ENCODE measurements around the gene HOXC5.

HOXC5 gene

DNA sequence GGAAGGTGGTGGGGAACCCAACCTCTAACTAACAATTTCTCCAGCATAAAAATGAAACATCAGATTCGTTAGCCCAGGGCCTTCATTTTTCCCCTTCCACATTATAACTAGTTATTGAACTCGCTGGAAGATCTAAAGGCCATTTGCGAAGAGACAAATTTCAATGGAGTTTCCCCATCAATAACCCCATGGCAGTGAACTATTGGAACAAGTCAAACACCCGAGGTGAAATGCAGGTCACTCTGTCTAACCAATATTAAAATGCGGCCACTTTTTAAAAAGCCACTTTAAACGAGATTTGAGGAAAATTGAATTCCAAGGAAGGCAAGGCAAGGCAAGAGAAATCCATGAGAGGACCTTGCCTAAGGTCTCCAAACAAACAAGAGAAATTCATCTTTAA lies 16.3 kb downstream of the HOXC5 start:
- no peak for DNase-seq

DNA sequence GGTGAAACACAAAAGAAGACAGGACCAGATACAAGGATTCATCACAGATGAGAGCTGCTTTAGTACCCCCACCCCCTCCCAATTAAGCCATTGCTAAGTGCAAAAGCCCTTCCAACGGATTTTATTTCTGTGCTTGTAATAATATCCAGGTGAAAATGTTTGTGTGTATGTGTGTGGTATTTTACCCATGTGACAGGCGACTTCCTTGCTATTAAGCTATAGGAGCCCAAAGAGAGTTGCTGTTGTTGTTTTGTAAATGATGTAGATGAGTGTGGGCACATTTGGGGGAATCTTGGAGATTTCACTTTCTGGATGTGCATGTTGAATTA lies 17.6 kb downstream of the HOXC5 start:
- no peak for DNase-seq

DNA sequence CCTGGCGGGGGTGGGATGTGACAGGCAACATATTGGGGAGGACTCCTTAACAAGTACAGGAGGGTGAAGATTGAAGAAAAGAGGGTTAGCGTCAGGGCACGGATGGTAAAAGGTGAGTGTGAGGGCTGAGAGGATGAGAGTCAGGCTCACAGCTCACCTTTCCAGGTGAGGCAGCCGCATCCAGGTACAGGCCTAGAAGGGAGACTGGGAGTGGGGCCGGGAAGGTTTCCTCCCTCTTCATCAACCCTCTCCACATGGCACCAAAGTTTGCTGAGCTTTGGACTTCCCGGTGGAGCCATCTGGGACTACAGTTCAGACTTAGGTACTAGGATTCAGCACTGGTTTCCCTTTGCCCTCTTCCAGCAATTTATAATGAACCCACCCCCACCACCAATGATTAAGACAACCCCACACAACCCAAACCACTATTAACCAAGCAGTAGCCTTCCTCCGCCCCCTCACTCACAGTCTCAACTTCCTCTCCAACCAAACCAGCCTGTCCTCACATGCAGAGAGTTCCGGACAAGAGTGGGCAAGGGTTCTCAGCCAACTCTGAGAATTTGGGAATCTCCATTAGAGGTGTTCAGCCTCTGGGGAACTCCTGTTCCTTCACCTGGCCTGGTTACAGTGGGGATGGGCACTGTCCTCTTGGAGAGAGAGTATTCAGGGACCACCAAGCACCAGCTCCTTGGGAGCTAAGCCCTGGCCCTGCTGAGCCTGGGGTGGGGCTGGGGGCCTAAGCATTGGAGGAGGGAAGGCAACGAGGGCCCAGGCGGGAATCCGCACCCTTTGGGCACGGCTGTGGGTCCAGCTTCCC lies 18.4 kb downstream of the HOXC5 start:
- DNase-seq = no peak

DNA sequence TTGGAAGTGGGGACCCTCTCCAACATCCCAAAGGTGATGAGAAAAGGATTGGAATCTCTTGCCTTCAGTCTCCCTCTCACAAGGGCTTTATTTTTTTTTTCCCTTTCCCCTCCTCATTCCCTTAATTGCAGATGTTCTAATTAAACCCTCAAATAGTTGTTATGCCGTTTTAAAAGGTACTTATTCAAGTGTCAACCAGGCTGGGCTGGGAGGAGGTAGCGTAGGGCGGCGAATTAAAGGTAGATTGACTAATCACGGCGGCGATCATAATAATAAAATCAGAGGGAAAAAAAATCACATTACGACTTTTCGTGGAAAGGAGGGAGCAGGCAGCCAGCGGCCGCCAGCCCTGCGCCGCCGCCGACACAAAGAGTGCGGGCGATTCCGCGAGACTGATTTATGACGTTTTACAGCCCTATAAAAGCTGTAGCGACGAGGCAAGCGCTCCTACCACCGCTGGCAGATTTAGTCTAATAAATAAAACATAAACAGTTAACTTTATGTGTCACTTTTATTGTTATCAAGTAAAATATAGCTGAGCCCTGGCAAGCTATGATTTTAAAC lies 19.1 kb downstream of the HOXC5 start:
- DNase-seq = no peak

DNA sequence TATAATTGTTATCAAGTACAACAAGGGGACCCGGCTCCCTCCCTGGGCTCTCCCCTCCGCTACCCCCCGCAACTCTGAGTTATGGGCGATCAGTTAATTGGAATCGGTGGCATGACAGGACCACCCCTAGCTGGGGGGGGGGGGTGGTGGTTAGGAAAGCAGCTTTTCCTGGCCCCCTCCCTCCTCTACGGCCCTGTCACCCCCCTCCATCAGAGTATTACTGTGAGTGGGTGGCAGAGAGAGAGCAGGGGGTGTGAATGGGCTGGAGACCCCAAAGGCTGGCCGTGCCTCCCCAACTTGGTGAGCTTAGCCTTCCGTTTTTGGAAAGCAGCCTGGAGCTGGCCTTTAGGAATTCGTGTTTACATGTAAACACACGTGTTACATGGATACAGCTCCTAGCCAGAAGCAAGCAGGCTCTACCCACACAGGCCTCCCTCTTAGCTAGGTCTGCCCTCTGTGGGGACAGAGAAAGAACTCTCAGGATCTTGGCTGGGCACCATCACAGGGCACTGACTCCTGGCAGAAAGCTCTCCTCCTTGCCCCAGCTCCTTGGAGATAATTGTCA lies 19.7 kb downstream of the HOXC5 start:
- DNase-seq = no peak

DNA sequence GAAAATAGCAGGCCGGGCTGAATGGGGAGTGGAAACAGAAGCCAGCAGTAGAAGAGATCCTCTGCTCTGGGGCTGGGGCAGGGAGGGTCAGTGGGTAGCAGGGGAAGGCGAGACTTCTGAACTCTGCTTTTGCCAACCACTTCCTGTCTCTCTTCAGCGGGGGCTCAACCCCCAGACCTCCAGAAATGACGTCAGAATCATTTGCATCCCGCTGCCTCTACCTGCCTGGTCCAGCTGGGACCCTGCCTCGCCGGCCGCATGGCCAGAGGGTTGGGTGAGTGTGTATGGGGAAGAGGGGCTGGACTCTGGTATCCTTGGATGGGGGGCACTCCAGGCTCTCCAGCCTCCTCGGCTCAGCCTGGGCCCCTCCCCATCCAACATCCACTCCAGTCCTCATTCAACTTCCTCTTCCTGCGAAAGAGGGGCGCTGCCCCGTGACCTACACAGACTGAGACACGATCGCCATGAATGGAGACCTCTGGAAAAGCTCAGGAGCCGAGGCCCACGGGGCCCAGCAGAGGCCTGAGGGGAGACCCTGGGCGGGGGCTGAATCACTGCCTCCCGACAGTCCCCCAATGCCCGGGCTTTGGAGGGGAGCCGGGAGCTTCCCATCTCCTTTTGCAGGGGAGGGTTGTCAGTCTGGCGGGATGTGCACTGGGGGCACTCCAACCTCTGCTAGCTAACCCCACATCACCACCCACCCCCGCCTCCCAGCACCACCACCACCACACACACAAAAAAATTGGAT lies 20.3 kb downstream of the HOXC5 start:
- no peak for DNase-seq

DNA sequence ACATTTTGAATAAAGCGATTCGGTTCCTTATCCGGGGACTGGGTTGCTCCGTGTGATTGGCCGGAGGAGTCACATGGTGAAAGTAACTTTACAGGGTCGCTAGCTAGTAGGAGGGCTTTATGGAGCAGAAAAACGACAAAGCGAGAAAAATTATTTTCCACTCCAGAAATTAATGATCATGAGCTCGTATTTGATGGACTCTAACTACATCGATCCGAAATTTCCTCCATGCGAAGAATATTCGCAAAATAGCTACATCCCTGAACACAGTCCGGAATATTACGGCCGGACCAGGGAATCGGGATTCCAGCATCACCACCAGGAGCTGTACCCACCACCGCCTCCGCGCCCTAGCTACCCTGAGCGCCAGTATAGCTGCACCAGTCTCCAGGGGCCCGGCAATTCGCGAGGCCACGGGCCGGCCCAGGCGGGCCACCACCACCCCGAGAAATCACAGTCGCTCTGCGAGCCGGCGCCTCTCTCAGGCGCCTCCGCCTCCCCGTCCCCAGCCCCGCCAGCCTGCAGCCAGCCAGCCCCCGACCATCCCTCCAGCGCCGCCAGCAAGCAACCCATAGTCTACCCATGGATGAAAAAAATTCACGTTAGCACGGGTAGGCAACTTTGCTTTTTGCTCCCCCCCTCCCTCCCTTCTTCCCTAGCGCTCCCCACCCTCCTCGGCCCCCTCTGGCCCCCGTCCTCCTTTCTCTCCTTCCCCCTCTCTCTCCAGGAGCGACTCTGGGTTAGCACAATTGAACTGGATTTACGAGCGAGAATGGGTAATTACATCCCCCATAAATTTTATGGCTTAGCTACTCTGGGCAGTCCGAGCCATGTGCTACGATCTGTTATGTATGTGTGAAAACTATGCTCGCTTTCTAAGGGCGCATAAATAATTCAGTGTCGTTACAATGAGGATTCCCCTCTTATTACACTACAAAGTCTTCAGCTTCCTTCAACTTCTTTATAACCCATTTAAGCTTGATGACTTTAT lies 21.2 kb downstream of the HOXC5 start, which contains the start of gene HOXC4:
TSS of gene HOXC4 (plus strand) at position 85 of the 991 bp plus-strand sequence. CDS start at position 173, 88 bp downstream.
- no peak for DNase-seq

DNA sequence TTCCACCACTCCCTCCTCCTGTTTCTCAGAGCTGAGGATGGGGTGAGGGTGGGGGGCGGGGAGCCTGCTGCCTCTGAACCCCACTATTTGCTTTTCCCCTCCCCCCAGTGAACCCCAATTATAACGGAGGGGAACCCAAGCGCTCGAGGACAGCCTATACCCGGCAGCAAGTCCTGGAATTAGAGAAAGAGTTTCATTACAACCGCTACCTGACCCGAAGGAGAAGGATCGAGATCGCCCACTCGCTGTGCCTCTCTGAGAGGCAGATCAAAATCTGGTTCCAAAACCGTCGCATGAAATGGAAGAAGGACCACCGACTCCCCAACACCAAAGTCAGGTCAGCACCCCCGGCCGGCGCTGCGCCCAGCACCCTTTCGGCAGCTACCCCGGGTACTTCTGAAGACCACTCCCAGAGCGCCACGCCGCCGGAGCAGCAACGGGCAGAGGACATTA lies 21.9 kb downstream of the HOXC5 start:
- DNase-seq = no peak

DNA sequence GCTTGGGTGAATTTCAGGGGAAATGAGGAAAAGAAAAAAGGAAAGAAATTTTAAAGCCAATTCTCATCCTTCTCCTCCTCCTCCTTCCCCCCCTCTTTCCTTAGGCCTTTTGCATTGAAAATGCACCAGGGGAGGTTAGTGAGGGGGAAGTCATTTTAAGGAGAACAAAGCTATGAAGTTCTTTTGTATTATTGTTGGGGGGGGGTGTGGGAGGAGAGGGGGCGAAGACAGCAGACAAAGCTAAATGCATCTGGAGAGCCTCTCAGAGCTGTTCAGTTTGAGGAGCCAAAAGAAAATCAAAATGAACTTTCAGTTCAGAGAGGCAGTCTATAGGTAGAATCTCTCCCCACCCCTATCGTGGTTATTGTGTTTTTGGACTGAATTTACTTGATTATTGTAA lies 22.7 kb downstream of the HOXC5 start:
- DNase-seq = no peak

DNA sequence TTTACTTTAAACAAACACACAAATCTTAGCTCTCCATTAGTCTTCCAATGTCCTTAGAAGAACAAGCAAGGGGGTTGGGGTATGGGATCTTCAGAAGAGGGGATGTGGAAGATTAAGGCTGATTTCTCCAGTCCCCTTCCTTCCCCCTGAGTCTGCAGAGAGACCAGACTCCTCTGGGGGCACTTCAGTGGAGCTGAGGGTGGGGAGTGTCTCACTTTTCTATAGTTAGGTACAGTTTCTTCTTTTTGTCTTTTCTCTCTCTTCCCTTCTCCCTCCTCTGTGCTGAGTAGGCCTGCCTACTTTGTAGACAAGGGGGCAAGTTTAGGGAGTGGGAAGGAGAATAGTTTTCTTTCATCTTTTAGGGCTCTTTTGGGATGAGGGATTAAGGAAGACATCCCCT lies 23.3 kb downstream of the HOXC5 start:
- no peak for DNase-seq

DNA sequence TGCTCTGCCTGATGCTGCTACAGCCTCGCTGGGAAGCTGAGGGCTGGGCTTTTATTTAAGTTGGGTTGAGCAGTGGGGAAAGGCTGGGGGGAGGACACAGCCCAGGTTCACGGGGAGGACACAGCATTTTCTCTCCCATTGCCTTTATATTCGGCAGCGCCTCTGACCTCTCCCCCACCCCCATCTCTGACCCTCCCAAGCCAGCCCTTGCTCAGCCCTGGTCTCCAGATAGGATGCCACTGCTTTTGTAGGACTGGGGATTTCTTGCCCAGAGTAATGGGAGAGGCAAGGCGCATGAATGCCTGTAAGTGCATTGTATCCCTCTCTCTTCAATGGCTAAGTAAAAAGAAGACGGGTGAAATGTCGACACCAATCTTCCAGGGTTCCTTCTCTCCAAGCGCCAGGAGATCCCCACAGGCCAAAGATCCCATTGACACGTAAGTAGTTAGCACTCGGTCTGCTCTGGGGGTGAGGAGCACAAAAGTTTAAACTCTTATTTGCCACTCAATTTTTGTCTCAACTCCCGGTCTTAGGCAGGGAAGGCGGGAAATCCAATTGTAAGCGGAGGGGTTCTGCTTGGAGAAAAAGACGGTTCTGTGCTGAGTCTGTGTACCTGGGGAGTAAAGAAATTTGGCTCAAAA lies 25.4 kb downstream of the HOXC5 start:
- DNase-seq = no peak

DNA sequence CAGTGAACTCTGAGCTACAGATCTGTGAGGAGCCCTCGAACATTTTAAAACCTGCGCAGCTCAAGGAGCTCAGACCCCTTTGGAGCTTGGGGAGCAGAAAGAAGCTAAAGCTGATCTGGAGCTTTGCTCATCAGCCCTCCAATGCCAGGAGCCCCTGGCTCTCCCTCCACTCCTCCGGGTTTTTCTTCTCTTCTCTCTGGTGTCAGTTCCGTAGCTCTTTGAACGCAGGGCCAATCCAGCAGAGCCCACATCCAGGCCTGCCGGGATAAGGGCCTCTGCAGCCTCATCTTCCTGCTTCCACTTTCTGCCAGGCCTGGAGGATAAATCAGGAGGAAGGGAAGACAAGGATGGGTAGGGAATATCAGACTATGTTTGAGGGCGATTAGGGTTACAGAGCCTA lies 26.8 kb downstream of the HOXC5 start:
- DNase-seq = no peak

DNA sequence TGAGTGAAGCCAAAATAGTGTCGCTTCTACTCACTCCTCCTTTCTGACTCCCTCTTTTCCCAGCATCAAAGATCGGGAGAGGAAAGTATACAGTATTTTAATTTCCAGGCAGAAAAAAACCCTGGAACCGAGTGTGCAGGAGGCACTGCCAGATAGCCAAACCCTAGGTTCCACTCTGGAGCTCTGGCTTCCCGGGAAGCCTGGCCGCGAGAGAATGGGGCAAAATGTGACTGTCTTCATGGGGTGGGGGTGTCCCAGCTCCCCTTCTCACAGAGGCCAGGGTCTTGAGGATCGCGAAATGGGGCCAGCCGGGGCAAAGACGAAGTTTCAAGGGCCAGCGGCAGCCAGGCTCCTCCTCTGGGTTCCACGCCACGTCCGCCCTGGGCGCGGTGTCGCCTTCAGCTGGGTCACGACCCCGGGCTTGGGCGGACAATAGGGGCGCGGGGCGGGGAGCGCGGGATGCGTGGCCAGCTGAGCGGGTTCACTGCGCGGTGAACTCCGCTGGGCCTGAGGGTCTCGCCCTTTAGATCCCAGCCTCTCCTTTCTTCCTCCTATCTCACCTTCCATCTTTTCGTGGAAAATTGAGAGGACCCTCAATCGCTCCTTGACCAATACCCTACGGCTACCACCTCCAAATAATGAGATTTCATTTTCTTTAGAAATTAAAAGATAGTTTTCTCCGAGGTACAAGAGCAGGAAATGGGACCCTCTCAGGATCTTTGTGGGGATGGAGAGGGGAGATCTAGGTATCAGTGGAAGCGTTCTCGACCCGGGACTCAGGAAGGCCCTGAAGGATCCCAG lies 27.5 kb downstream of the HOXC5 start:
- no peak for DNase-seq

DNA sequence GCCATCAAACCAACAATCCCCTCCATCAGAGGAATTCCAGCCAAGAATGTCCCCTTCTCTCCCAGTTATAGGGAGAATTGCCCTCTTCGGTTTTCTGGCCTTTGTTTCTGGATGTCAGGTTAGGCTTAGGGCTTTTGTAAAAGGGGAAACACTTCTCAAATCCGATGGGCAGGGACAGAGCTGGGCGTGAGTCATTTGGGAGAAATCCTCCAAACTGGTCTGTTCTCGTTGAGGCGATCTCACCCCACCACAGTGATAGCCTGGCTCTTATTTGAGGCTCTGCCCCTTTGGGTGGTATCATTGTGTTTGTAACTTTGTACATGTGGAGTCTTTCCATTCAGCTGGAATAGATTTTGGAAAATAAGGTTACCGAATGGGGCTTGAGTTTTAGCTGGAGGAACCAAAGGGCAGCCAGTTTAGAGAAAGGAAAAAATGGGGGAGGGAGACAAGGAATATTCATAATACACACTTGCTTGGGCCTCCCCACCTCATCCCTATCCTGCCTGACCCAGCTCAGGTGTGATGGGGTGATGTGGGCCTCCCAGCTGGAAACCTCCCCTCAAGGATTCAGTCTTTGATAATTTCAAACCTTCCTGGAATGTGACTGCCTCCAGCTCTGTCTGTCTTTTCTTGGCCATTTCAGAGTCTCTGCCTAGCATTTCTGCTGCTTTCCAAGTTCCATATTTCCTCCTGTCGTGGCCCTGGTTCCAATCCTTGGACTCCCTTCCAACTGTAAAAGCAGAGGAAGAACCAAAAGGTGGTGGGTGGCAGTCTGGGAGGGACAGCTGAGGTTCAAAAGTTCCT lies 28.3 kb downstream of the HOXC5 start:
- DNase-seq = no peak

DNA sequence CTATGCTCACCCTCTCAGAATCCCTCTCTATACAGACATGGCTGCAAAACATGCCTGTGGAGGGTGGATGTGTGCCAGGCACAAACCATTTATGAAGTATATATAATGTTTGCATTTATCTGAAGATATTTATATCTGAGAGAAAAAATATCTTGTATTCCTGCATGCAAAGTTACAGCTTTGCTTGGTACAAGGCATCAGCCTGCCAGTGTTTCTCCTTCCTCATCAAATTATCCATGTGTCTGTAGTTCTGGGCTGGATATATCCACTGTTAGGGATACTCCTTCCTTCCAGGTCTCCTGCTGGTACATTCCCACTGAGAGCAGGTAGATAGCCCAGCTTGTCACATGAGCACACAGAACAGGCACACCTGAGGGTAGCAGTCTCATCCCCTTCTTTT lies 32.8 kb downstream of the HOXC5 start:
- DNase-seq = no peak

DNA sequence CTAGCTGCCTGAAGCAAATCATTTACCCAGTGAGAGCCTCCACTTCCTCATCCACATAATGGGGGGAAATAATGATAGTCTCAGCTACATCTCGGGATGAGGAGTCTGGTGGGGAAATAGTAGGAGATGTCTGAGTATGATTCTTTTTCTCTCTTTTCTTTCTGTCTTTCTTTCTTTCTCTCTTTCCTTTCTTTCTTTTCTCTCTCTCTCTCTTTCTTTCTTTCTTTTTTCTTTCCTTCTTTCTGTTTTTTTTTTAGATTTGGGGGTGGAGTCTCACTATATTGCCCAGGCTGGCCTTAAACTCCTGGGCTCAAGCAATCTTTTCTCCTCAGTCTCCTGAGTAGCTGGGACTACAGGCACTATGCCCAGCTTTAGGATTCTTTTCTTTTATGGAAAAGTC lies 33.6 kb downstream of the HOXC5 start:
- no peak for DNase-seq

DNA sequence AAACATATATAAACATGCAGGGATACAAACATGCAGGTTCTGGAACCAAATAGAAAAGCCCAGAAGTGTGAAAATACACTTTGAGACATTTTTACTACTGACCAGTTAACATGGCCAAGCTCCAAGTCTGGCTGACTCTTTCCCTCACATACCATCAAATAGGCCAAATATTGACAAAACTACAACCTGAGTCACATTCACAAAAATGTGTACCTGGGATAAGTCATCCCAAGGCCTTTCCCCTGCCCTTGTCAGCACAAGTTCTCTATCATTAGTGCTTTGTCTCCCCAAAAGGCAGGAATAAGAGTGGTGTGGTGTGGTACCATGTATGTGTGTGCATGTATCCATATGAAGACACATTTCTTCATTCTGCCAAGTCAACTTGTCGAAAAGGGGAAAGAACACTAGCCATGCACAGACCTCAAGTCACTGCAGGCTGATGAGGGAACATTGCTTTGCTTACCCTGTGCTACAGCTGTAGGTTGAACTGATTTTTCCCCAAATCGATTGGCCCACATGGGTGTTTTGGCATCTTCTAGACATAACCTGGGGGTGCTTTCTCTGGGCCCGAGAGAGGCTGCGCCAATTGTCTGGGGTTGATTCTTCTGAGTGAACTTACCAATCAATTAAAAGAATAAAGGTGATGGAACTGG lies 35.7 kb downstream of the HOXC5 start:
- DNase-seq = no peak

DNA sequence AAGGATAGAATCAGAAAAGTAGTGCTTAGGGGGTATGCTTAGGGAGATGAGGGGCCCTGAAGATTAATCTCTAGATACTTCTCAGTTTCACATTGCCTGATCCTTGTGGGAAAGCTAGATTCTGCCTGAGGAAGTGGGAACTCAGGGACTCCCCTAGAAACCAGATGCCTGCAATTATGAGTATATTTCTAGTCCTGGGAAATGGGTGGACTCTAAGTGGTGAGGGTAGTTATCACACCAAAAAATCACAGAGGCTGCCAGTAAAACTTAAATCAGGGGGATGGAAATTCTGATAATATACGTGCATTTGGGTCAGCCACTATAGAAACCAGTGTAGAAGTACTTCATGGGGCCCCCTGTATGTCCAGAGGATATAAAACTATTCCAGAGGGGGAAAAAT lies 39.1 kb downstream of the HOXC5 start:
- DNase-seq = no peak

DNA sequence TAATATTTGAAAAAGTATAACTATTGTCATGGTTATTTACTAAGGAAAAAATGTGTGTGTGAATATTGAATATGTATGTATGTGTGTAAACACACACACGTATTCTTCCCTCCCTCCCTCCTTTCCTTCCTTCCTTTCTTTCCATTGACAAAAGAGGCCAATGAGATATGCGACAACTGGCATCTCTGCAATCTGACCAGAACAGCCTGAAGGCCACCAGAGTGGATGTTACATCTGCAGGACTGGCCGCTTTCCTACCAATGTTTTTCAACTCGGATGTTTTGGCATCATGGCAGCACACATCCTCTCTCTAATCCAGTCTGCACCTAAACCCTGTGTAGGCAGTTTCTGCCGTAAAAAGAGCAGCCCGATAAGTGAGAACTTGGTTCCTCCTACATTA lies 41.5 kb downstream of the HOXC5 start:
- no peak for DNase-seq

DNA sequence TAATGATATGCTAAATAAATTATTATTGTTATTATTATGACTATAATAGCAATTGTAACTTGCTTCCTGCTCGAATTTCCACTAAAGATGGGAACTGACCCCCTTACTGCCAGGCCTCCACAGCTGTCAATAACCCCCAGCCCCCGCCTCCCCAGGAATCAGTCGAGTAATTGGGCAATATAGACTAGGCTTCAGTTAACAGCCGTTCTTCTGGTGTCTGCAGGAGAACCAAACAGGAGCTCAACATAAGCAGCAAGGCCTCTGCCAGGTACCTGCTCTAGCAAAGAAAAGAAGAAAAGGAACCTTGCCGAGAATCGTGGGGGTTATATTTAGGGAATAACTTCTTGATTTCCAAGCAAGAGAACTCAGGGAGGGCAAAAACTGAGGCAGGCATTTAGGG lies 42.6 kb downstream of the HOXC5 start:
- DNase-seq = no peak

Measured in amniotic stem cell (primary cell).